GM23338 (cell line): Measurements from ENCODE around the gene THNSL1. TPM values are rescaled to one million over a fixed set of nuclear protein-coding genes. Genes with fewer than 3 reads are reported as not detected.

Experiments
- ATAC-seq: fragments of 200-7000 bp; cut with Tn5 transposase; 3 replicates; pipeline ENCODE4 v1.9.1; 2020
- DNase-seq: peaks from one replicate; pipeline ENCODE4 v3.0.0-alpha.2; 2015; ENCODE audit warnings: low spot score
- H2AFZ ChIP-seq: fragments of 200-600 bp; sonication (generic); 2 replicates; pipeline ENCODE4 v1.8.0; 2016; ENCODE audit warnings: antibody characterized with exemption, mild to moderate bottlenecking, moderate library complexity
- H3F3A ChIP-seq: fragments of 200-600 bp; sonication (generic); replicated peaks from 2 replicates; pipeline ENCODE4 v1.8.0; 2017; ENCODE audit warnings: antibody characterized with exemption, mixed run types, low read depth
- H3K27ac ChIP-seq: fragments of 200-600 bp; sonication (generic); 2 replicates; pipeline ENCODE4 v1.6.1; 2016; ENCODE audit warnings: low read depth
- H3K27me3 ChIP-seq: fragments of 200-600 bp; sonication (generic); 2 replicates; pipeline ENCODE4 v1.8.0; 2016; ENCODE audit warnings: mild to moderate bottlenecking, mixed run types, moderate library complexity; ENCODE audit not compliant: insufficient read depth
- H3K36me3 ChIP-seq: fragments of 200-600 bp; sonication (generic); 2 replicates; pipeline ENCODE4 v1.8.0; 2016; ENCODE audit warnings: mild to moderate bottlenecking; ENCODE audit not compliant: insufficient read depth
- H3K4me1 ChIP-seq: fragments of 200-600 bp; sonication (generic); 2 replicates; pipeline ENCODE4 v1.8.0; 2016; ENCODE audit warnings: mild to moderate bottlenecking, moderate library complexity; ENCODE audit not compliant: insufficient read depth
- H3K4me2 ChIP-seq: fragments of 200-600 bp; sonication (generic); 2 replicates; pipeline ENCODE4 v1.7.1; 2017; ENCODE audit warnings: mixed run types
- H3K4me3 ChIP-seq: fragments of 200-600 bp; sonication (generic); 2 replicates; pipeline ENCODE4 v1.6.1; 2016; ENCODE audit warnings: mixed run types
- H3K79me2 ChIP-seq: fragments of 200-600 bp; sonication (generic); replicated peaks from 2 replicates; pipeline ENCODE4 v1.8.0; 2017; ENCODE audit warnings: mild to moderate bottlenecking; ENCODE audit not compliant: insufficient read depth
- H3K9me2 ChIP-seq: fragments of 200-600 bp; sonication (generic); 2 replicates; pipeline ENCODE4 v1.8.0; 2017; ENCODE audit not compliant: insufficient read depth
- H4K20me1 ChIP-seq: fragments of 200-600 bp; sonication (generic); replicated peaks from 2 replicates; pipeline ENCODE4 v1.8.0; 2017; ENCODE audit warnings: mild to moderate bottlenecking; ENCODE audit not compliant: insufficient read depth
- H3K27ac Mint-ChIP-seq: 2 replicates; pipeline ENCODE4 v1.8.0; 2020; ENCODE audit warnings: inconsistent platforms, mild to moderate bottlenecking, moderate library complexity, mixed read lengths
- H3K27me3 Mint-ChIP-seq: 3 replicates; pipeline ENCODE4 v1.8.0; 2022; ENCODE audit warnings: low read depth, mild to moderate bottlenecking, moderate library complexity, mixed read lengths, inconsistent platforms; ENCODE audit not compliant: insufficient read depth, poor library complexity
- H3K36me3 Mint-ChIP-seq: 3 replicates; pipeline ENCODE4 v1.8.0; 2021; ENCODE audit warnings: low read depth, mild to moderate bottlenecking, inconsistent platforms, moderate library complexity, mixed read lengths
- H3K4me1 Mint-ChIP-seq: 3 replicates; pipeline ENCODE4 v1.8.0; 2020; ENCODE audit warnings: mild to moderate bottlenecking, inconsistent platforms, mixed read lengths
- H3K4me3 Mint-ChIP-seq: 3 replicates; pipeline ENCODE4 v1.8.0; 2021; ENCODE audit warnings: moderate library complexity, mild to moderate bottlenecking, inconsistent platforms, mixed read lengths
- H3K9me3 Mint-ChIP-seq: 3 replicates; pipeline ENCODE4 v1.8.0; 2020; ENCODE audit warnings: moderate library complexity, mild to moderate bottlenecking, inconsistent platforms, mixed read lengths
- CREB1 ChIP-seq: fragments of 250-450 bp; sonication (Bioruptor Pico); IDR thresholded peaks from 2 replicates; pipeline ENCODE4 v1.5.0; 2020; ENCODE audit warnings: low read depth, mild to moderate bottlenecking, moderate library complexity
- EZH2 ChIP-seq: fragments of 200-600 bp; sonication (generic); IDR thresholded peaks from one replicate; pipeline ENCODE4 v1.8.0; 2017; ENCODE audit warnings: antibody characterized with exemption, mild to moderate bottlenecking, low read depth; ENCODE audit not compliant: unreplicated experiment
- EZH2phosphoT487 ChIP-seq: fragments of 200-600 bp; sonication (generic); IDR thresholded peaks from one replicate; pipeline ENCODE4 v1.8.1; 2018; ENCODE audit warnings: antibody characterized with exemption; ENCODE audit not compliant: unreplicated experiment
- NANOG ChIP-seq: IDR thresholded peaks from 2 replicates; pipeline ENCODE4 v1.6.1; 2016; ENCODE audit warnings: antibody characterized with exemption, borderline replicate concordance
- POLR2AphosphoS5 ChIP-seq: IDR thresholded peaks from 2 replicates; pipeline ENCODE4 v1.6.1; 2016; ENCODE audit warnings: antibody characterized with exemption, low read depth
- STAT1 ChIP-seq: IDR thresholded peaks from one replicate; pipeline ENCODE4 v1.6.1; 2016; ENCODE audit warnings: antibody characterized with exemption; ENCODE audit not compliant: unreplicated experiment
- ZNF114 ChIP-seq: fragments of 250-450 bp; sonication (Bioruptor Pico); IDR thresholded peaks from 2 replicates; pipeline ENCODE4 v1.5.0; 2020; ENCODE audit warnings: mild to moderate bottlenecking, moderate library complexity
- ZNF331 ChIP-seq: fragments of 250-450 bp; sonication (Bioruptor Pico); IDR thresholded peaks from 2 replicates; pipeline ENCODE4 v1.5.0; 2020; ENCODE audit warnings: low read depth, mild to moderate bottlenecking, moderate library complexity
- polyA plus RNA-seq: library from polyadenylated mRNA; unstranded; fragments of >200 nt; fragmentation: Nextera tagmentation; extraction: Ambion mirVana; gene quantifications from 2 replicates; pipeline ENCODE4 v1.2.1, GENCODE V29; 2016
- total RNA-seq: library from RNA; depleted of rRNA; stranded (reverse); fragments of >200 nt; shearing (Covaris generic); gene quantifications from 2 replicates; pipeline ENCODE4 v1.2.3, GENCODE V29; 2014
- TF ChIP-seq, protein P1 (sequence below): IDR thresholded peaks from one replicate; pipeline ENCODE4 v1.6.1; 2018; ENCODE audit warnings: antibody characterized with exemption; ENCODE audit not compliant: unreplicated experiment
- TF ChIP-seq, protein P2 (sequence below): IDR thresholded peaks from 2 replicates; pipeline ENCODE4 v1.6.1; 2016; ENCODE audit warnings: antibody characterized with exemption
- TF ChIP-seq, protein P3 (sequence below), 2 experiments: fragments of 200-600 bp in 1 of 2; sonication (generic) in 1 of 2; conservative IDR thresholded peaks; 2 replicates each; pipeline versions ENCODE4 v1.5.1 to v1.6.1; 2016 to 2017; ENCODE audit warnings: antibody characterized with exemption in 2 of 2, low read depth in 2 of 2, mild to moderate bottlenecking in 2 of 2, moderate library complexity in 1 of 2

The THNSL1 gene
- total and polyA plus RNA-seq, 2 experiments from 2014 or later, result 2.6 to 5.8 TPM

DNA sequence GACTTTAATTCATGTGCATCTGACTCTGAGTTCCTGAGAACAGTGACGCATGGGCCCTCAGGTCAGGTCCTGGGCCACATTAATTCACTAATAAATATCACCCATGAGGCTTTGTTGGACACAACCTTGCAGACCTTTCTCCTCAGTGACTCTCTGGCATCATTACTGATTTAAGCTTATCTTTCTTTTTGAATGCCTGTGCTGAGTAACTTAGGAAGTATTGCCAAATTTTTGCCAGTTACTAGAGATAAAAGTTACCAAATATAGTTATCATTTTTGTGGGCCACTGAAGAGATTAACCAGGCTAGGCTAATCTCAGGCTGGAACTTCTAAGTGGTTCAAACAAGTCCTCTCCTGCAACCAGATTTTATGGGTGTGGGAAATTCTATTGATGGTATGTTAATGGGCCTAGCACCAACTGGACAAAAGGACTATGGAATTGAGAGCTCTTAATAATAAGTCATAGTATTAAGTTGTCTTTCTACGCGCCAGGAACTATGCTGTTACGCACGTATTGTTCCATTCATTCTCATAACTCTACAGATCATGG is 35.2 kb upstream of the THNSL1 start (continued):
- TF ChIP-seq, protein P1, sequence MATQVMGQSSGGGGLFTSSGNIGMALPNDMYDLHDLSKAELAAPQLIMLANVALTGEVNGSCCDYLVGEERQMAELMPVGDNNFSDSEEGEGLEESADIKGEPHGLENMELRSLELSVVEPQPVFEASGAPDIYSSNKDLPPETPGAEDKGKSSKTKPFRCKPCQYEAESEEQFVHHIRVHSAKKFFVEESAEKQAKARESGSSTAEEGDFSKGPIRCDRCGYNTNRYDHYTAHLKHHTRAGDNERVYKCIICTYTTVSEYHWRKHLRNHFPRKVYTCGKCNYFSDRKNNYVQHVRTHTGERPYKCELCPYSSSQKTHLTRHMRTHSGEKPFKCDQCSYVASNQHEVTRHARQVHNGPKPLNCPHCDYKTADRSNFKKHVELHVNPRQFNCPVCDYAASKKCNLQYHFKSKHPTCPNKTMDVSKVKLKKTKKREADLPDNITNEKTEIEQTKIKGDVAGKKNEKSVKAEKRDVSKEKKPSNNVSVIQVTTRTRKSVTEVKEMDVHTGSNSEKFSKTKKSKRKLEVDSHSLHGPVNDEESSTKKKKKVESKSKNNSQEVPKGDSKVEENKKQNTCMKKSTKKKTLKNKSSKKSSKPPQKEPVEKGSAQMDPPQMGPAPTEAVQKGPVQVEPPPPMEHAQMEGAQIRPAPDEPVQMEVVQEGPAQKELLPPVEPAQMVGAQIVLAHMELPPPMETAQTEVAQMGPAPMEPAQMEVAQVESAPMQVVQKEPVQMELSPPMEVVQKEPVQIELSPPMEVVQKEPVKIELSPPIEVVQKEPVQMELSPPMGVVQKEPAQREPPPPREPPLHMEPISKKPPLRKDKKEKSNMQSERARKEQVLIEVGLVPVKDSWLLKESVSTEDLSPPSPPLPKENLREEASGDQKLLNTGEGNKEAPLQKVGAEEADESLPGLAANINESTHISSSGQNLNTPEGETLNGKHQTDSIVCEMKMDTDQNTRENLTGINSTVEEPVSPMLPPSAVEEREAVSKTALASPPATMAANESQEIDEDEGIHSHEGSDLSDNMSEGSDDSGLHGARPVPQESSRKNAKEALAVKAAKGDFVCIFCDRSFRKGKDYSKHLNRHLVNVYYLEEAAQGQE, result no peak
- TF ChIP-seq NANOG (no peak), CREB1 (CRISPR knock-in tag) (no peak), POLR2AphosphoS5 (no peak), EZH2phosphoT487 (no peak), ZNF114 (CRISPR knock-in tag) (no peak)
- TF ChIP-seq, protein P2, sequence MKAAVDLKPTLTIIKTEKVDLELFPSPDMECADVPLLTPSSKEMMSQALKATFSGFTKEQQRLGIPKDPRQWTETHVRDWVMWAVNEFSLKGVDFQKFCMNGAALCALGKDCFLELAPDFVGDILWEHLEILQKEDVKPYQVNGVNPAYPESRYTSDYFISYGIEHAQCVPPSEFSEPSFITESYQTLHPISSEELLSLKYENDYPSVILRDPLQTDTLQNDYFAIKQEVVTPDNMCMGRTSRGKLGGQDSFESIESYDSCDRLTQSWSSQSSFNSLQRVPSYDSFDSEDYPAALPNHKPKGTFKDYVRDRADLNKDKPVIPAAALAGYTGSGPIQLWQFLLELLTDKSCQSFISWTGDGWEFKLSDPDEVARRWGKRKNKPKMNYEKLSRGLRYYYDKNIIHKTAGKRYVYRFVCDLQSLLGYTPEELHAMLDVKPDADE, result no peak

DNA sequence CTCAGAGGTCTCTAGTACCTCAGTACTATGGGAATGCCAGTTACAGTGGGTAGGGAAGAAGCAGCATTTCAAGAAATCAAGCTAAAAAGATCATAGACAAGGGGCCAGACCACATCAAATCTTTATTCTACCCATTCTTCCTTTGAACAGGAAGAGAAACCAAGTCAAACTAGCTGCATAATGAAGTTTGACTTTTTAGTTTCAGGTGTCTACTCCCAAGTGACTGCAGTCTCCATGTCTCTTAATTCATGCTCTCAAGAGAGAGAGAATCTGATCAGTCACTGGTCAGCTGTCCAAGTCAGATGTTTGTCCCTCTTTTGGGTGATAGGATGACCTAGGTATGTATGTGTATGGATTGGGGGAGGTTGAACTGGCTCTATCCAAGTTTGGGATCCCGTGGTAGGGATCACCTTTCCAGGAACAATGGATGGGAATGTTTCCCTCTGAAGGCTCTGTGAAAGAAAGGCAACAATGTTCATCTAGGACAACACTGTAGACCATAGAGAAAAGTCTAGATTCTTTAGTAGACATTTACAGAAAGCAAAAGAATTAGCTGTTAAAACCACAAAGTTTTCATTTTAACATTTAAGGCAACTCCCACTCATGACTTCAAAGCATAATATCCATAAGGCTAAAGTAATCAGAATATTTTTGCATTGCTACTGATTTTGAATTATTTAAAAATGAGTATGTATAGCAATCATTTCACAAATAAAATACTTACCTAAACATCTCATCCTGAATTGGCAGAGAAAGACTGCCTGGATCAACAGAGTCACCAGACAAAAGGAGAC is 33.9 kb upstream of the THNSL1 start:
- no peaks in the 10 kb centered on the region for H4K20me1 ChIP-seq
- H3K9me3 Mint-ChIP-seq, result no peaks in the 10 kb centered on the region; the same call in 2 of the 3 replicates
- peaks cover 2% of the 10 kb centered on the region for H3K27me3 Mint-ChIP-seq
- no peaks in the 10 kb centered on the region for H3K36me3 Mint-ChIP-seq
- H3K4me3 Mint-ChIP-seq, result no peak overlapping the region
- H3K27ac ChIP-seq, result no peak overlapping the region
- H3K4me1 Mint-ChIP-seq, result peaks cover 3% of the 10 kb centered on the region; the same call in 2 of the 3 replicates
- H3K27ac Mint-ChIP-seq, result no peak overlapping the region
- H3K79me2 ChIP-seq, result no peaks in the 10 kb centered on the region
- H2AFZ ChIP-seq, result no peak overlapping the region
- no peak overlapping the region for H3K4me2 ChIP-seq
- ATAC-seq (no peak), DNase-seq (no peak)
- H3K9me2 ChIP-seq, result peaks cover 8% of the 10 kb centered on the region; the same call in 1 of the 2 replicates
- H3F3A ChIP-seq, result no peaks in the 10 kb centered on the region
- no peaks in the 10 kb centered on the region for H3K4me1 ChIP-seq
- H3K27me3 ChIP-seq, result no peaks in the 10 kb centered on the region
- H3K4me3 ChIP-seq, result no peak overlapping the region
- no peaks in the 10 kb centered on the region for H3K36me3 ChIP-seq
- TF ChIP-seq POLR2AphosphoS5 (no peak), STAT1 (no peak), EZH2phosphoT487 (no peak), CREB1 (CRISPR knock-in tag) (no peak), NANOG (no peak), ZNF331 (CRISPR knock-in tag) (no peak), EZH2 (no peak), ZNF114 (CRISPR knock-in tag) (no peak)
- TF ChIP-seq, protein P3, sequence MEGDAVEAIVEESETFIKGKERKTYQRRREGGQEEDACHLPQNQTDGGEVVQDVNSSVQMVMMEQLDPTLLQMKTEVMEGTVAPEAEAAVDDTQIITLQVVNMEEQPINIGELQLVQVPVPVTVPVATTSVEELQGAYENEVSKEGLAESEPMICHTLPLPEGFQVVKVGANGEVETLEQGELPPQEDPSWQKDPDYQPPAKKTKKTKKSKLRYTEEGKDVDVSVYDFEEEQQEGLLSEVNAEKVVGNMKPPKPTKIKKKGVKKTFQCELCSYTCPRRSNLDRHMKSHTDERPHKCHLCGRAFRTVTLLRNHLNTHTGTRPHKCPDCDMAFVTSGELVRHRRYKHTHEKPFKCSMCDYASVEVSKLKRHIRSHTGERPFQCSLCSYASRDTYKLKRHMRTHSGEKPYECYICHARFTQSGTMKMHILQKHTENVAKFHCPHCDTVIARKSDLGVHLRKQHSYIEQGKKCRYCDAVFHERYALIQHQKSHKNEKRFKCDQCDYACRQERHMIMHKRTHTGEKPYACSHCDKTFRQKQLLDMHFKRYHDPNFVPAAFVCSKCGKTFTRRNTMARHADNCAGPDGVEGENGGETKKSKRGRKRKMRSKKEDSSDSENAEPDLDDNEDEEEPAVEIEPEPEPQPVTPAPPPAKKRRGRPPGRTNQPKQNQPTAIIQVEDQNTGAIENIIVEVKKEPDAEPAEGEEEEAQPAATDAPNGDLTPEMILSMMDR (conservative IDR thresholded peaks at IDR 0.05; ENCODE audit: low read depth in 2 of 2), result no peak
- TF ChIP-seq, protein P1, result no peak
- TF ChIP-seq, protein P2, result no peak
